Hematopoietic multipotent progenitor cell treated with erythropoietin and hydrocortisone succinate and interleukin-3 and kit ligand, for 6 days (in vitro differentiated cells): ENCODE data around the gene YBX2.
"Not testable (repeated sequence)": the region's sequence is repeated elsewhere in the genome, so short reads cannot be mapped to it uniquely, and the experiment has no call there.

Source experiments
- DNase-seq: peaks from one replicate; pipeline ENCODE4 v3.0.0-alpha.2; 2015

The YBX2 gene

GRCh38 chr17:7294614-7295153, at the start of gene YBX2:
Gene YBX2 (minus strand): TSS chr17:7294639. CDS start chr17:7294500, 139 bp downstream.
- peak; percentile 84 for DNase-seq

GRCh38 chr17:7343250-7343649, 48.8 kb upstream of the YBX2 start:
- DNase-seq: no peak

GRCh38 chr17:7341842-7342241, 47.4 kb upstream of the YBX2 start:
- no peak for DNase-seq

DNA sequence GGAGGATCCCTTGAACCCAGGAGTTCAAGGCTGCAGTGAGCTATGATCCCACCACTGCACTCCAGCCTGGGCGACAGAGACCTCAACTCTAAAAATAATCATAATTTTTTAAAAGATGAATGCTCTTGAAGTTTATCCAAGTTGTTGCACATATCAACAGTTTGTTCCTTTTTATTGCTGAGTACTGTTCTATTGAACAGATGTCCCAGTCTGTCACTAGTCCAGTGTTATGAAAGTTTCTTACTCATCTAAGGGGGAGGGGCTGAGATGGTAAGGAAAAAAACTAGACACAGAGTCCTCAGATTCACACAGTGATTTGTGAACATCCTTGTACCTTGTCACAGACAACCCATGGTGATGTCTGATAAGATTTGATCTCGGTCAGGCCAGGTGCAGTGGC, 45.7 kb upstream of the YBX2 start:
- DNase-seq: no peak

DNA sequence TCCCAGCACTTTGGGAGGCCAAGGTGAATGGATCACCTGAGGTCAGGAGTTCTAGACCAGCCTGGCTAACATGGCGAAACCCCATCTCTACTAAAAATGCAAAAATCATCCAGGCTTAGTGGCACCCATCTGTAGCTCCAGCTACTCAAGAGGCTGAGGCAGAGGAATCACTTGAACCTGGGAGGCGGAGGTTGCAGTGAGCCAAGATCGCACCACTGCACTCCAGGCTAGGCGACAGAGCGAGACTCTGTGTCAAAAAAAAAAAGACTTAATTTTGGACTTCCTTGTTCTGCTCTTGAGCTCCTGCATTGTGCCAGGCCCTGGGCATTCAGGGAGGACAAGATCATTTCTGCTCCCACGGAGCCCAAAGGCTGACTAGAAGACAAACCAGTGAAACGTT, 43.2 kb upstream of the YBX2 start:
- not testable (repeated sequence) for DNase-seq

DNA sequence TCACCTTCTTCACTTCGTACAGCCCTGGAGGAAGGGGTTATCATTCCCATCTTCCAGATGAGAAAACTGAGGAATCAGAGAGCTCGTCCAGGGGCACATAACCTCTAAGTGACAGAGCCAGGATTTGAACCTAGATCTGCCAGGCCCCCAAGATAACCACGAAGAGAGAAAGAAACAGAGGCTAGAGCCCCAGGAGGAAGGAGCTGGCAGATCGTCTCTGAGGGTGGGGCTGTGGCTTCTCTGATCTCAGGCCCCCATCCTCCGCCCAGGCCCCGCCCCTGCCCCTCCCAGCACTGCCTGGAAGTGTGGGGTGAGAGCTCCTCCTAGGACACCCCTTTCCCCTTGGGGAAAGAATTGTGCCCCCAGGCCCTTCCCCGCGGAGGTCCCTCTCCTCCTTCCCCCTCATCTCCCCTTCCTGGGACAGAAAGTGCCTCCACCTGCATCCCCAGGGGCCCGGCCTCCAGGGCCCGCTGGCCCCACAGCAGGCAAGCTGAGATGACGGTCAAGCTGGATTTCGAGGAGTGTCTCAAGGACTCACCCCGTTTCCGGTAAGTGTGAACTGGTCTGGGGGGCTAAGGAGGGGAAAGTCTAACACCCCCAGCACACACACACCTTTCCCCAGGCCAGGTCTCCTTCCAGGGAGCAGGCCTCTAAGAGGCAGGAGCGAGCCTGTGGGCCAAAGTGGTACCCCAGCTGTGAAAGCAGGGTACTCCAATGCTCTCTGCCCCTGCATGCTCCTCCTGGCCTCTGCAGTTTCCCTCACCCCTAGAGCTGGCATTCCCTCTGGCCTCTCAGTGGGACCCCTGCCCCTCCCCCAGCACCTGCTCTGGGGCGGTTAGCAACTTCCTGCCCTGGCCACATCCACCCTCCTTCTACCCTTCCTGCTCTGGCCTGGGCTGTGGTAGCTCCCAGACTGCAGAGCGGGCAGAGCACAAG, 42.1 kb upstream of the YBX2 start, which contains the start of gene ACAP1:
ACAP1 (plus strand) TSS at position 290 of the 936 bp plus-strand sequence; CDS start at position 496, 206 bp downstream.
- peak; percentile 95 for DNase-seq

DNA sequence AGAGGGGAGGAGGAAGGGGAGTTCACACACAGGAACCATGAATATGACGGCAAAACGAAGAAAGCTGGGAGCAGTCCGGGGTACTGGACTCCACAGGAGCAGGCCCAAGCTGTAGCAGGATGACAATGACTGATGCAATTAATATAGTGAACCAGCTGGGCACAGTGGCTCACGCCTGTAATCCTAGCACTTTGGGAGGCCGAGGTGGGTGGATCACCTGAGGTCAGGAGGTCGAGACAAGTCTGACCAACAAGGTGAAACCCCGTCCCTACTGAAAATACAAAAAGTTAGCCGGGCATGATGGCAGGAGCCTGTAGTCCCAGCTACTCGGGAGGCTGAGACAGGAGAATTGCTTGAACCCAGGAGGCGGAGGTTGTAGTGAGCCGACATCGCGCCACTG, 41.3 kb upstream of the YBX2 start:
- DNase-seq: not testable (repeated sequence)

DNA sequence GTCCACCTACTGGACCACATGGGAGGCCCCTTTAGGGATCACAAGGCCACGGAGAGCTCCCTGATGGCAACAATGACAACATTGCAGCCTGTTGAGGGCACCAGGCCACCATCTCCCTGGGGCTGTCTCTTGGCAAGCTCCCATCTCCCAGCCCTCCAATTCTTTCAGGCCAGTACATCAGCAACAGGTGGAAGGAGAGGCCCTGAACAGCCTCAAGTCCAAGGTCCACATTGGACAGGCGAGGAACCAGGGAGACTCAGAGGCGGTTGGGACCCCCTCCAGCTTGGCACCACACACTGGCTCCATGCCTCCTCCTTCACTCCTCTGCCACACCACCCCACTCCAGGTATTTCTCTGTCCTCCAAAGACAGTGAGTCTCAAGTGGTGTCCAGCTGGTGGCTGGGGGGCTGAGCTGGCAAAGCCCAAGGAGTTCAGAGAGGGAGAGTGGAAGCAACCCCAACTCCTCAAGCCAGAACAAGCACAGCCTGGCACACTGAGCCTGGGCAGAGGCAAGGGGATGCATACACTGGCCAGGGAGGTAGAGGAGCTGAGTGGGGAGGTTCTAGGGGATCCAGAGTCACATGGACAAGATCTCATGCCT, 40.6 kb upstream of the YBX2 start:
- DNase-seq: no peak

GRCh38 chr17:7332600-7333069, 38.2 kb upstream of the YBX2 start:
- DNase-seq: peak; percentile 50

GRCh38 chr17:7332111-7332510, 37.7 kb upstream of the YBX2 start:
- DNase-seq: no peak

- no peak for DNase-seq
Measured at GRCh38 chr17:7330638-7331015, 36.2 kb upstream of the YBX2 start.

DNA sequence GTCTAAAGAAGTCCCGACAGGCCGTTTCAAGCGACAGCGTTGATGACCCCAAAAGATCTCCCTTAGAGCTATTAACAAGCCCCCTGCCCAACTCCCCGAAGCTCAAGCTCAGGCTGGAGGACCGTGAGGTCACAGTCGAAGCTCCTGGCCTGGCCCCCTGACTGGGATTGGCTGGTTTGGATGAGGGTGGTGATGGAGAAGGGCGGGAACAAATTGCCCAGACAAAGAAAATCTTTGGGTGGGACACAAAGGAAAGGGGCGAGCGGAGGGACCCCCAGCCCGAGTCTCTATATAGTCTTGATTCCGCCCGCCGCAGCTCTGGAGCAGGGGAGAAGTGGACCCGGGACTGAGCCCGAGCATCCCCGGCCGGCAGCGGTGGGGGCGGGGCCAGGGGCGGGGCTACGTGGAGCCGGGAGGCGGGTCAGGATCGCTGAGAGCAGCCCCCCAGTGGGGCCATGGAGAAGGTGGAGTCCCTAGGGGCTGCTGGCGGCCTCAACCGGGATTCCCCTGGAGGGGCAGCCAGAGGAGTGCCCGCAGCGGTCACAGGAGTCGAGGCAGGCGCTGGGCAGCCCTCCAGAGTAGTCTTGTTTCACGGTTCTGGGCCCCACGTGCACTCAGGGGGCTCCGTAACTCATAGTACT, 35.7 kb upstream of the YBX2 start:
- DNase-seq: peak; percentile 92

GRCh38 chr17:7329374-7329996, 35.0 kb upstream of the YBX2 start:
- peak; percentile 98 for DNase-seq

DNA sequence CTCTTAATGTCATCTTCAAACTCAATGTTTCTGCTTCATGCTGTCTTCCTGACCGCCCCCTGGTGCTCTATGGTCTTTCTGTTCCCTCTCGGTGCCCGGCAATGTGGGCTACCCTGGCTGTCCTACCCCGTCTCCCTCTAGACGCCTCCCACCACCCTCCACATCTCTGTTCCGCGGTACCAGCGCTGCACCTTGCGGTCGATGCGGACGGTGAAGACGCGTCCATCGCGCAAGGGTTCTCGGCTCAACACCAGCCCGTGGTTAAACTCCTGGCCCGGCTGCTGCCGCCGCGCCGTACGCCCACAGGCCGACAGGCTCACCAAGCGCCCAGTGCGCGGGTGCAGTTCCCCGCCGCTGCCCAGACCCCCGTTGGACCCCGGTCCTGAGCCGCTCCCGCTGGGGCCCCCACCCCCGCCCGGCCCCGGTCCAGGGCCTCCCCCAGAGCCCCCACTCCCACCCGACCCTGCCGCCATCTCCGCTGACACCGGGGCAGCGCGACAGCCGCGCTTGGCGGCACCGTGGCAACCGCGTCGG, 34.5 kb upstream of the YBX2 start, which contains the start of gene NEURL4:
NEURL4 (minus strand) TSS at position 496 of the 534 bp plus-strand sequence; CDS start at position 473, 23 bp downstream.
- peak; percentile 49 for DNase-seq

GRCh38 chr17:7328009-7328408, 33.6 kb upstream of the YBX2 start:
- no peak for DNase-seq

- DNase-seq: no peak
Measured at GRCh38 chr17:7327501-7327900, 33.1 kb upstream of the YBX2 start.

DNA sequence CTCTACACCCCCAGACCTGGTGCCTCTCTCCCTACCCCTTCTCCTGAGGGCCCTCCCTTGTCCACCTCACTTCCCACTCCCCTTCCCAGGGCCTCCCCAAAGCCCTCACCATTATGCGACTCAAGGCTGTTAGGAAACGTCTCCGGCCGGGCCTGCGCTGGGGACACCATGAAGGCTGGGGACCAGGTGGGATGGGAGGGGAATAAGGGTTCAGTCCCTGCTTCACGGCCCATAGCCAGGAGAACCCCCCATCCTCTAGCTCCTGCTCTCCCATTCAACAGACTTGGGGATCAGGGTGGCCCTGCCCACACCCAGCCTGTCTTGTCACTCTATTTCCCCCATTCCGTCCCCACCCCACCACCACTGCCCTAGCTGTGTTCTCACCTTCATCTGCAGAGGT, 32.6 kb upstream of the YBX2 start:
- no peak for DNase-seq

DNA sequence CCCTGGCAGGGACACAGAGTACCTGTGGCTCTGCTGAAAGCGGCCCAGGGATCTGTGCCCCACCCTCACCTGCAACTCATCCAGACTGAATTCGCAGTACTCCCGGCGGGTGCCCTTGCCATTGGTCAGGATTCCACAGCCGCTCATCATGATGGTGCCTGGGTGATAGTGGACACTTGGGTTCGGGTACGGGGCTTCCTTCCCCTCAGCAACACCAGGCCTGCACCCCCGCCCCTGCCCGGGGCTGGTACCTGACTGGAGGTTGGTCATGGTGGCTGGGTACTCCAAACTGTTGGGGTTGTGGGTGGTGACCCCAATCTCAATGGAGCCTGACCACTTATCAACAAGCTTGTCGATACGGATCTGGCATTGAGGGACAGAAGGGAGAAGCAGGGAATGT, 31.7 kb upstream of the YBX2 start:
- no peak for DNase-seq

GRCh38 chr17:7325031-7325528, 30.6 kb upstream of the YBX2 start:
- DNase-seq: no peak

DNA sequence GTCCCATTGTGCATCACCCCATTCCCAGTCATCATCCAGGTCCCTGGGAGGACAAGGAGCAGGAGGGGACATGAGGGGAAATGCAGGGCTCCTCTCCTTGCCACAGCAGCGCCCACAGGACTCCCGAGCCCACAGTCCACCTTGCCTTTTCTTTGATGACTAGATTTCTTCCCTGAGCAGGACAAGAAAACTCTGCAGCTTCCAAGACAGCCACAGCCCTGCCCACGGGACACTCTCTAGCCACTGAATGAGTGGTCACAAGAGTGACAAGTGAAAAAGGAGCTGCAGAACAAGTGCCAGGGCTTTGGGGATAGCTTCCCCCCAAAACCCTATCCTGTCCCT, 30.0 kb upstream of the YBX2 start:
- DNase-seq: no peak

GRCh38 chr17:7323731-7324437, 29.4 kb upstream of the YBX2 start:
- DNase-seq: peak; percentile 59
